ENCODE data around the gene MON2.
A peak's percentile ranks its signal among the peaks of the same experiment; 100 is the strongest.

GRCh38 chr12:62603061-62603810 is 136.6 kb downstream of the MON2 start:
- TF ChIP-seq POLR2A (IDR thresholded peaks at IDR 0.05) (peak; percentile 64 to 69), CTCF (IDR thresholded peaks at IDR 0.05) (peak; percentile 48 to 83 (median 64))

Data from uterus (tissue), 2 donors.